ENCODE measurements around the gene HEXIM1. TPM values are rescaled to one million over a fixed set of nuclear protein-coding genes. Genes with fewer than 3 reads are reported as not detected.

Gene HEXIM1
- total RNA-seq, 3 donors from 2014 or later: 49.6 to 60.8 (median 51.3) TPM

- DNase-seq: no peak
- Mint-ChIP-seq H3K27me3 (ENCODE audit: low read depth) (no peaks in the 10 kb centered on the region), H3K36me3 (ENCODE audit: insufficient read depth) (no peaks in the 10 kb centered on the region), H3K9me3 (no peaks in the 10 kb centered on the region), H3K4me3 (peak overlapping the region; percentile 54), H3K4me1 (ENCODE audit: low read depth) (peaks cover 10% of the 10 kb centered on the region)
- ATAC-seq: no peak
Measured at GRCh38 chr17:45130681-45131615, 17.3 kb upstream of the HEXIM1 start.

- peak; percentile 44 for DNase-seq
- Mint-ChIP-seq H3K27me3 (ENCODE audit: low read depth) (no peaks in the 10 kb centered on the region), H3K9me3 (no peaks in the 10 kb centered on the region), H3K4me3 (peak overlapping the region; percentile 54), H3K36me3 (ENCODE audit: insufficient read depth) (no peaks in the 10 kb centered on the region), H3K4me1 (ENCODE audit: low read depth) (peaks cover 15% of the 10 kb centered on the region)
- ATAC-seq: no peak
Measured at GRCh38 chr17:45131616-45132319, 16.5 kb upstream of the HEXIM1 start.

DNA sequence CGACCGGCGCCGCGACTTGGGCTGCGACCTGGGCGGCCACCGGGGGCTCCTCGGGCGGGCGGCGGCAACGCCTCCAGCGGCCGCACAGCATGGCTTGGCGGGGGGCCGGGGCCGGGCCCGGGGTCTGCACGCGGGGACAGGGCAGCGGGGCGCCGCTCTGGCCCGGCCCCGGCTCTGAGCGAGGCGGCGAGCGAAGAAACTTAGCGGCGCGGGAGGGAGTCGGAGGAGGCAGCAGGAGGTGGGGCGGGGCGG, 16.0 kb upstream of the HEXIM1 start, which contains the start of gene PLCD3:
Gene PLCD3 (minus strand): TSS at position 196 of the 252 bp plus-strand sequence. CDS start 105 bp downstream, at position 91.
- no peaks in the 10 kb centered on the region for H3K27me3 Mint-ChIP-seq (ENCODE audit: low read depth)
- H3K9me3 Mint-ChIP-seq: no peaks in the 10 kb centered on the region
- peaks cover 15% of the 10 kb centered on the region for H3K4me1 Mint-ChIP-seq (ENCODE audit: low read depth)
- H3K4me3 Mint-ChIP-seq: peak within 1 kb of the TSS; percentile 87
- ATAC-seq: no peak
- H3K36me3 Mint-ChIP-seq (ENCODE audit: insufficient read depth): no peaks in the 10 kb centered on the region
- peak; percentile 62 for DNase-seq

- H3K36me3 Mint-ChIP-seq (ENCODE audit: insufficient read depth): no peaks in the 10 kb centered on the region
- H3K4me1 Mint-ChIP-seq (ENCODE audit: low read depth): peaks cover 15% of the 10 kb centered on the region
- H3K9me3 Mint-ChIP-seq: no peaks in the 10 kb centered on the region
- H3K4me3 Mint-ChIP-seq: peak overlapping the region; percentile 87
- peak; percentile 43 for DNase-seq
- ATAC-seq: peak; percentile 55 to 62
- no peaks in the 10 kb centered on the region for H3K27me3 Mint-ChIP-seq (ENCODE audit: low read depth)
Measured at GRCh38 chr17:45132572-45133463, 15.5 kb upstream of the HEXIM1 start.

- ATAC-seq: peak; percentile 88
- peak within 1 kb of the TSS; percentile 88 for H3K4me3 Mint-ChIP-seq
Measured at GRCh38 chr17:45135192-45135977, 12.9 kb upstream of the HEXIM1 start, which contains the start of gene ACBD4. Gene ACBD4 (plus strand): TSS chr17:45135687. CDS start chr17:45136145, 458 bp downstream.

DNA sequence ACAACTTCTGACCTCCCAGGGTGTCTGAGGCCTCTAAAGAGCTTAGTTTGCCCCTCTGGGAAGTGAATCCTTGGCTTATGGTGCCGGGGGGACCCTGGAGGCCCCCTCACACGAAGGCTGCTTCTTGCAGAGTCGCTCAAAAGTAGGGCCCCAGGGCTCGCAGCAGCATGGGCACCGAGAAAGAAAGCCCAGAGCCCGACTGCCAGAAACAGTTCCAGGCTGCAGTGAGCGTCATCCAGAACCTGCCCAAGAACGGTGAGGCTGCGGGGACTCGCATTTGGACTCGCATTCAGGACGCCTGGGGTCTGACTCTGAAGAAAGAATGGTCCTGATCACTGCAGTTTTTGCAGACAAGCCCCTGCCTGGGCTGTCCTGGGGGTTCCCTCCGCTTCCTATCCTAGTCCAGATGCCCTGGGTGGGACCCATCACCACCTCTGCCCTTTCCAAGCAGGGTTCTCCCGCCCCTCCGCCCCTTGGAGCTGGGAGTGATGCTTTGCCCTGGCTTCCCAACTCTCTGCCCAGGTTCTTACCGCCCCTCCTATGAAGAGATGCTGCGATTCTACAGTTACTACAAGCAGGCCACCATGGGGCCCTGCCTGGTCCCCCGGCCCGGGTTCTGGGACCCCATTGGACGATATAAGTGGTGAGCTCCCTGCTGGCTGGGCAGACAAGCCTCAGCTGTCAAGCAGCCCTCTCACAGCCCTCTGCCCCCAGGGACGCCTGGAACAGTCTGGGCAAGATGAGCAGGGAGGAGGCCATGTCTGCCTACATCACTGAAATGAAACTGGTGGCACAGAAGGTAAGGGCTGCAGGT, 12.1 kb upstream of the HEXIM1 start:
- H3K4me1 Mint-ChIP-seq (ENCODE audit: low read depth): peaks cover 18% of the 10 kb centered on the region
- no peaks in the 10 kb centered on the region for H3K36me3 Mint-ChIP-seq (ENCODE audit: insufficient read depth)
- H3K9me3 Mint-ChIP-seq: no peaks in the 10 kb centered on the region
- no peaks in the 10 kb centered on the region for H3K27me3 Mint-ChIP-seq (ENCODE audit: low read depth)
- H3K4me3 Mint-ChIP-seq: peak overlapping the region; percentile 88
- ATAC-seq: no peak
- DNase-seq: no peak

More at GRCh38 chr17:45135192-45135977, 12.9 kb upstream of the HEXIM1 start, which contains the start of gene ACBD4:
- Mint-ChIP-seq H3K4me1 (ENCODE audit: low read depth) (peaks cover 15% of the 10 kb centered on the region), H3K36me3 (ENCODE audit: insufficient read depth) (no peaks in the 10 kb centered on the region), H3K9me3 (no peaks in the 10 kb centered on the region), H3K27me3 (ENCODE audit: low read depth) (no peaks in the 10 kb centered on the region)
- peak; percentile 98 for DNase-seq

- DNase-seq (no peak), ATAC-seq (no peak)
- H3K4me1 Mint-ChIP-seq (ENCODE audit: low read depth): peaks cover 24% of the 10 kb centered on the region
- no peaks in the 10 kb centered on the region for H3K9me3 Mint-ChIP-seq
- peak overlapping the region; percentile 88 for H3K4me3 Mint-ChIP-seq
- H3K27me3 Mint-ChIP-seq (ENCODE audit: low read depth): no peaks in the 10 kb centered on the region
- no peaks in the 10 kb centered on the region for H3K36me3 Mint-ChIP-seq (ENCODE audit: insufficient read depth)
Measured at GRCh38 chr17:45136846-45137560, 11.3 kb upstream of the HEXIM1 start.

- H3K4me1 Mint-ChIP-seq (ENCODE audit: low read depth): peaks cover 24% of the 10 kb centered on the region
- H3K4me3 Mint-ChIP-seq: no peak overlapping the region
- no peak for ATAC-seq
- no peak for DNase-seq
- H3K27me3 Mint-ChIP-seq (ENCODE audit: low read depth): no peaks in the 10 kb centered on the region
- no peaks in the 10 kb centered on the region for H3K36me3 Mint-ChIP-seq (ENCODE audit: insufficient read depth)
- no peaks in the 10 kb centered on the region for H3K9me3 Mint-ChIP-seq
Measured at GRCh38 chr17:45137561-45138305, 10.5 kb upstream of the HEXIM1 start.

- H3K27me3 Mint-ChIP-seq (ENCODE audit: low read depth): no peaks in the 10 kb centered on the region
- peaks cover 21% of the 10 kb centered on the region for H3K4me1 Mint-ChIP-seq (ENCODE audit: low read depth)
- DNase-seq (no peak), ATAC-seq (no peak)
- no peak overlapping the region for H3K4me3 Mint-ChIP-seq
- no peaks in the 10 kb centered on the region for H3K36me3 Mint-ChIP-seq (ENCODE audit: insufficient read depth)
- H3K9me3 Mint-ChIP-seq: no peaks in the 10 kb centered on the region
Measured at GRCh38 chr17:45138911-45139532, 9.3 kb upstream of the HEXIM1 start.

- Mint-ChIP-seq H3K9me3 (no peaks in the 10 kb centered on the region), H3K4me3 (no peak overlapping the region), H3K4me1 (ENCODE audit: low read depth) (peaks cover 21% of the 10 kb centered on the region), H3K36me3 (ENCODE audit: insufficient read depth) (no peaks in the 10 kb centered on the region), H3K27me3 (ENCODE audit: low read depth) (no peaks in the 10 kb centered on the region)
- no peak for DNase-seq
- no peak for ATAC-seq
Measured at GRCh38 chr17:45139533-45139920, 8.7 kb upstream of the HEXIM1 start.

- Mint-ChIP-seq H3K9me3 (no peaks in the 10 kb centered on the region), H3K4me1 (ENCODE audit: low read depth) (peaks cover 32% of the 10 kb centered on the region), H3K4me3 (peak overlapping the region; percentile 63), H3K36me3 (ENCODE audit: insufficient read depth) (no peaks in the 10 kb centered on the region), H3K27me3 (ENCODE audit: low read depth) (no peaks in the 10 kb centered on the region)
- DNase-seq (no peak), ATAC-seq (no peak)
Measured at GRCh38 chr17:45143094-45143670, 5.1 kb upstream of the HEXIM1 start.

Measured in activated T-cell treated with anti-CD3 and anti-CD28 coated beads, Interleukin-2, amount 50 U/mL, for 4 hours (primary cell).